Measurements from ENCODE around the gene IL17RD. TPM values are rescaled to one million over a fixed set of nuclear protein-coding genes. Genes with fewer than 3 reads are reported as not detected.
A peak's percentile ranks its signal among the peaks of the same experiment; 100 is the strongest.

Gene IL17RD
- total RNA-seq, 1 experiment from 2014 or later, result 1.2 TPM

DNA sequence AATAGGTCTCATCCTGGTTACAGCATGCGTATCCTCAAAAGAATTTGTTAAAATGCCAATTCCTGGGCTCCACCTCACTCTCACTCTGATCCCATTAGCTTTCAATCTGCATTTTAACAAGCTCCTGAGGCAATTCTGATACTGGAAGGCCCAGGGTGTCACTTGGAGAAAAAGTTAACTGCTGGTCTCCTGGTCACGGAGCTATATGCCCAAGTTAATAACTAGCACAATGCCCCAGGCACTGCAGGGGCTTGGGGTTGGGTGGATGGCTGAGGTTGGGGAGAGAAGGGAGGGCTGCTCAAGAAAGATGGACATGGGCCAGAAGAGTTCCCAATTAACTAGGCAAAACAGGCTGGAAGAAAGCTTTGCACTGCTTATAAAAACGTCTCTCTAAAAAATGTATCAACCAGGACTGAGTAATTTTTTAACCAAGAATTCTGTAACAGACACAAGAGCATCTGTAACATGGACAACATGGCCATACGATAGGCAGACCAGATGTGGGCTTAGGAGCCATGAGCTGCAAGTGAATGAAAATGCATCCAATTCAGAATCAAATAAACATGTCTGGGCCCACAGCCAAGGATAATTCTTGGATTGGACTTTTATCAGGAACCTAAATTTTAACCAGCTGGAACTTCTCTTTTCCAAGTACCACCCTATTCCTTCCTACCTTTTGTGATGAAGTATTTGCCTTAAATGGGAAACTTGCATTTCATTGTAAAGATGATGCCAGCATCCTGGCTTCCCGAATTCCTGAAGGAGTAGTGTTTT lies 4.2 kb downstream of the IL17RD start:
- in situ Hi-C loops (cut with HindIII; ENCODE audit: low pct_unique_long_range_greater_than_20kb, low sequenced_read_pairs), result no loop called here
- DNase-seq (ENCODE audit: low read depth, low spot score), result no peak

DNA sequence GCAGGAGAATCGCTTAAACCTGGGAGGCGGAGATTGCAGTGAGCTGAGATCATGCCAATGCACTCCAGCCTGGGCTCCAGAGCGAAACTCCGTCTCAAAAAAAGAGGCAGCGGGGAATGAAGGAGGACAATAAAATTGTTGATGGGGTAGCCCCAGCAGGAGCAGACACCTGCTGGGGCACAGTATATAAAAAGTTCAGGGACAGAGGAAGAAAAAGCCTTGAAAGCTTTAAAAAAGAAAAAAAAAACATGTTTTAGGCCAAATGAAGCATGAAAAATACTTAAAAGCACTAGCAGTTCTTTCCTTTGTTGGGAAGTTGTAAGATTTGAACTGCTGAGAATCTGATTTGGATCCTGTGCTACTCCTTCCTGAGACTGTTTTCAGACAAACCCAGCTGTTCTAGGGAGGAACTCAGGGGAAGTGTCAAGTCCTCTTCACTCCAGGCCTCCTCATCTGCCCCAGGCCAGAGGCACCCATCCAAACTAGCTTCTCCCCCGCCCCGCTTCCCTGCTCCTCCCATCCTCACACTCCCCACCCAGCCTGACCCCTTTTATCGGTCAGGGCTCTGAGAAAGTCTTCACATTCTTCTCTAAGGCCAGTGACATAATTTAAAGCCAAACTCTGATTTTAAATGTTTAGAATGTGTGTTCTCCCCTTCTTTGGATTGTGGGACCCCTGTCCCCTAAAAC lies 4.9 kb downstream of the IL17RD start:
- in situ Hi-C loops (cut with HindIII; ENCODE audit: low pct_unique_long_range_greater_than_20kb, low sequenced_read_pairs), result no loop called here
- no peak for DNase-seq (ENCODE audit: low read depth, low spot score)

DNA sequence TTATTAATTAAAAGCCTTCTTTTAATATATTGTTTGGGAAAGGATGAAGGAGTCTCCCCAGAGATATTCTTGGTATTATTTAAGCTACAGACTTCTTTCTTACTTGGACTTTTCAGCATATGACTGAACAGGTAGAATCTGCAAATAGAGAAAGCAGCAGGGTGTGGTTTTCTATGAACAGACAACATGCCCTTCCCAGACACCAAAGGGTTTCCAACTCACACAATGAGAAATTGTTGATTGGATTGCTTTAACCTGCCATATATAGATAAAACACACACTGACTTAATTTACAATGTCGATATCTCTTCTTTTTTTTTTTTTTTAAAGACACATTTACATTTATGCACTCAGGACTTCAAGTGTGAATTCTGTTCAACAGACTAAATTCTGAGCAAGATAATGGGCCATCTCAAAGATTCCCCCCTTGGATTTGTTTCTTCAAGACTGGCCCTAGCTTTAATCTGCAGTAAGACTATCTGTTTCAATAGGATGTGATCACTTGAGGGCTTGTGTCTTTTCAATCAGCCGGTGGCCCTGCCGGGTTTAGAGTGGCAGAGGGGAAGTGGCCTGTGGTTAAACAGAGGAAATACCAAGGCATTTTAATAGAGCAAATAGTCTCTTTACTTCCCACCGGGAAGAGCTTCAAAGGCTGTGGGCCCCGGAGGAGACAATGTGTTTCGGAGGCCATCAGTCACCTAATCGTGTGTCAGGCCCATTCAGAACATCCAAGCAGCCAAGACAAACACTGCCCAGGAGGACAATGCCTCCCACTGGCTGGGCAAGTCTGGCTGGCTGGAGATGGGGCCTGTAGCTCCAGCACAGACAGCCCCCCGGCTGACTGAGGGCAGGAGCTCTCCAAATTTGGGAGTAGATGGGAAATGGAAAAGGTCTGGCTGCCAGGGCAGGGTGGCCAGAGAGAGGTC lies 6.1 kb downstream of the IL17RD start:
- in situ Hi-C loops (cut with HindIII; ENCODE audit: low pct_unique_long_range_greater_than_20kb, low sequenced_read_pairs), result no loop called here
- peak; percentile 26 for DNase-seq (ENCODE audit: low read depth, low spot score)

DNA sequence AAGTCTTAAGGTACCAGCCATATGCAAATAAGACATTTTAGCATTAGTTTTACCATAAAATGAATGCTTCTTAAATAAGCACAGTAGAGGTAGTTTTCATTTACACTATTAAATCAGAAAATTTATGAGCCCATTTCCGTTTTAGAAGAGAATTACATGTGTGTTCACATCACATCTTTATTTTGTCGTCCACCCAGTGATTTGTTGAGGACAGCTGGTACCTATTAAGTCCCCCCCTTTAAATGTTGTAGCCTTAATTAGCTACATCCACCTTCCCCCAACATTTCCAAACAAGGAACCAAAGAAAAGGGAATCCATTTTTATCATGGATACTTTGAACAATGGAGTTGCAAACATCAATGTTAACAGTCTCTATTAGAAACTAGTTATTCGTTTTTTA lies 6.8 kb downstream of the IL17RD start:
- in situ Hi-C loops (cut with HindIII; ENCODE audit: low pct_unique_long_range_greater_than_20kb, low sequenced_read_pairs), result no loop called here
- DNase-seq (ENCODE audit: low read depth, low spot score), result no peak

DNA sequence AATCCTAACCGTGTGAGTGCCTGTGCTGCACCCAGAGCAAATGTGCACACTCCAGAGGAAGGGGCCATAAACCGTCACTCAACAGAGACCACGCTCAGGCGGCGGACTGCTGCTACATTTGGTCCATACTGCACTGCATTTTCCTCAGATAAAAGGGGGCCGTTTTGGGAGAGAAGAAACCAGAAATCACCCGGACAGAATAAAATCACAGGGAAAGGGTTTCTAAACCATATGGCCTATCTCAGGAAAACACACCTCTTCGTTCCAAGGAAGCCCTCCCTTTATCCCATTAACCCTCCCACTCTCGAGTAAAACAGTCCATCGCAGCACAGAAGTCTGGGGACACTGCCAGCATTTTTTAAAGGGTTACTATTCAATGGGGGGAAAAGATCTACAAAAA lies 7.6 kb downstream of the IL17RD start:
- no peak for DNase-seq (ENCODE audit: low read depth, low spot score)
- in situ Hi-C loops (cut with HindIII; ENCODE audit: low pct_unique_long_range_greater_than_20kb, low sequenced_read_pairs), result no loop called here

DNA sequence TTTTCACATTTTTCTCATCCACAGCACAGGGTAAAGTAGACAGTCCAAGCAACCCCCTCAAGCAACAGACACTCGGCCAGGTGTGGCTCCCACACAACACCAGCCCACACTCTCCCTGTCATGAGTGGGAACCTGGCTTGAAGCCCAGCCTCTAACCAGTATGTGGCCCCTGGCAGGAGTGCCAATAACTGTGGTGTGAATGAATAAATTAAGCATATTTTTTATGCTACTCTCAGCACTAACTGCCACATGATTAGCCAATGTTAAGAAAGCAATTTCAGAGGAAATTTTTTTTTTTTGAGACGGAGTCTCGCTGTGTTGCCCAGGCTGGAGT lies 9.9 kb downstream of the IL17RD start:
- in situ Hi-C loops (cut with HindIII; ENCODE audit: low pct_unique_long_range_greater_than_20kb, low sequenced_read_pairs), result no loop called here
- no peak for DNase-seq (ENCODE audit: low read depth, low spot score)

DNA sequence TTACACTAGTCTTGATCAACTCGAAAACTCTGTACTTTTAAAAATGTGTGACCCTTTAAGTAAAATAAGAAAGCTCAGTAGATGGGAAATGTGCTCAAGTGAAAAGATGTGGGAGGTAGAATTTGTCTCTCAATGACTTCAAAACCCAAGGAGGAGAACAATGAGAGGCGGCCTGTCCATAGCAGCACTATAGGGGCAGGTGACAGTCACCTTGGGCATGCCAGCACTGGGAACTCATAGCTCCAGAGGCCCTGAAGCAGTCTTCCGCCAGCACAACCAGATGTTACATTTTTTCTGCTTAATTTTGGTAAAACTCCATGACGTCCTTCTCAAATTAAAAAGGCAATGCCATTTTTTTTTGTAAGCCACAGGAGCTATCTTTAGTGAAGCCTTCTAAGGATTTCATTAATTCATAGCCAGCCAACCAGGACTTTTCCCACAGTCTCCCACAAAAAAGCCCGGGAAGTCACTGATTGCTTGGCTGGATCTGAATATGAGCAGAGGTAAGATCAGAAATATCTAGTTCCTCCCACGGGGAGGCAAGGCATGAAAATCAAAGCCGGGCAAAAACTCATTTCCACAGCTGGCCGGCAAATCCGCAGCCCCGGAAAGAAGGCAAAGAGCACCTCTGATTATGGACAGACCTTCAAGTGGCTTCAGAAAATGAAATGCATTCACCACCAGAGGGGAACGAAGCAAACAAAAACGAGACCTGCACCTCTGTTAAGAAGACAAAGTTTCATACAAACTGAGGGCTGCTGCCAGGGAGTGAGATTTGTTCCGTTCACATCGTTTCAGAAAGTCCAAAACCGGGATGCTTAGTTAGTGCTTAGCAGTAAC lies 10.5 kb downstream of the IL17RD start:
- no peak for DNase-seq (ENCODE audit: low read depth, low spot score)
- in situ Hi-C loops (cut with HindIII; ENCODE audit: low pct_unique_long_range_greater_than_20kb, low sequenced_read_pairs), result no loop called here

DNA sequence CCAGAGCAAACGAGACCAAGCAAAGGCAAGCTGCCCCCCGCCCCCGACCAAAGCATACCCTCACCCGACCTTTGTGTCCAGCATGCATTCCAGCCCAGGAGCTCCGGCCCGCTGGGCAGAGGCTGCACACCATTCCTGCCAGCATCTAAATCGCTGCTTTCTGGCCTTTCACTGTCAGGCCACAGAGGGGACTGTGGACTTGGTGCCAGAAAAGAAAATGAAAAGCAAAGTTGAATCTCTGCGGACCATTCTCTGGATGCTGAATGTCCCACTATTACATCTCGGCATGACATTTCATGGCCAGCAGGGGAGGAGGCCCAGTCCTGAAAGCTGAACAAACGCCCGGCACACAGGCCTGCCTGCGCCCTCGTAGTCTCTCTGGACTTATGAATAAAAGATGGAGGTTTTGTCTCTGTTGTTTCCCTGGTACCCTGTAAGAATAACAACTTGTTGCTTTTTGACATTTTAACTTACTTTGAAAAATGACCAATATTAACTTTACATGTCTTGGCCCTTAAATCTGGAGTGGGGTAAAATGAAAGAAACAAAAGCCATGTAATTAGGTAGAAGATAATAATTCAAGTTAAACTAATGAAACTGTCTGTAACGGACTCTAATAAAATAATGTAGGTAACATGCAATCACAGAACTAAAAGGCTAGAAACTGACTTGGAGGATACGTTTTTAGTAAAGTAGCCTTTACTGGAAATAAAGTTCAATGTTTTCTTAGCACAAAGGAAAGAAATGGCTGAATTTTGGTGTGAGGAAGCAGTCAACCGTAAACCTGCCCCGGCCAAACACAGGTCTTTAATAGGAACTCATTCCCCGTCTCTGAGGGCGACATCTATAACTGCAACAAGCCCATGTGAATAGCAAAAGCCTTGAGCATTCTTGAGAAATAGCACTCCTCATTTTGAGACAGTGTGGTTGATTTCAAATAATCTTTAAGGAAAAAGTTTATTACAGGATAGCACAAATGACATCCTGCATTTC lies 12.7 kb downstream of the IL17RD start:
- no peak for DNase-seq (ENCODE audit: low read depth, low spot score)
- in situ Hi-C loops (cut with HindIII; ENCODE audit: low pct_unique_long_range_greater_than_20kb, low sequenced_read_pairs), result no loop called here

DNA sequence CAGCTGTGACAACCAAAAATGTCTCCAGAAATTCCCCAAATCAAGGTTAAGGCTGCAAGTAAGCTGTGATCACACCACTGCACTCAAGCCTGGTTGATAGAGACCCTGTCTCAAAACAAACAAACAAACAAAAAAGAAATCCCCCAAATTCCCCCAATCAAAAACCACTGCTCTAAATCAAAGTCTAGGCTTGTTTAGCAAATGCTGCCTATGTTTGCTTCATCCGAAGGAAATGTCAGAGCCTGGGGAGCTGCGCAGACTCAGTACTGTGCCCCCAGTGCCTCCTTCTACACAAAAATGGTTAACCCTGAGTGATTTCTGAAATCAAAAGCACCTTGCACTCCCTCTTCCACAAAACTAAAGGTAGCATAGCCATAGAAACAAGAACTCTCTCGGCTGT lies 13.4 kb downstream of the IL17RD start:
- DNase-seq (ENCODE audit: low read depth, low spot score), result no peak
- in situ Hi-C loops (cut with HindIII; ENCODE audit: low pct_unique_long_range_greater_than_20kb, low sequenced_read_pairs), result no loop called here

DNA sequence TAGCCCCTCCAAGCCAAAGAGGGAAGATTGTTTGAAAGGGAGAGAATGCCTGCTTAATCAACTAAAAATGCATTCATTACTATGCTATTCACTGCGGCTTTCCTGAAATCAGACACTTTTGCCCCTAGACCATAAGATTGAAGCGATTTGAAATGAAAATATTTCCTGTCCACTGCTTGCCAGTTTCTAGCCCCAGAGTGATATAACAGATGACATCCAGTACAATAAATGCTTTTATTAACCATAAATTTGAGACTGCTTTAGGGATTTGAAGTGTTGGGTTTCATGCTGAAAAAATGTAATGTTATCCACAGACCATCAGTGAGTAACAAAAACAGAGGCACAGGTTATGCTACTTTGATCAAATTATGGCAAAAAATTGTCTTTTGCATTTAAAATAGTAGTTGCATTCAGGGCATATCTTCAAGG lies 14.1 kb downstream of the IL17RD start:
- in situ Hi-C loops (cut with HindIII; ENCODE audit: low pct_unique_long_range_greater_than_20kb, low sequenced_read_pairs), result no loop called here
- DNase-seq (ENCODE audit: low read depth, low spot score), result peak; percentile 36

DNA sequence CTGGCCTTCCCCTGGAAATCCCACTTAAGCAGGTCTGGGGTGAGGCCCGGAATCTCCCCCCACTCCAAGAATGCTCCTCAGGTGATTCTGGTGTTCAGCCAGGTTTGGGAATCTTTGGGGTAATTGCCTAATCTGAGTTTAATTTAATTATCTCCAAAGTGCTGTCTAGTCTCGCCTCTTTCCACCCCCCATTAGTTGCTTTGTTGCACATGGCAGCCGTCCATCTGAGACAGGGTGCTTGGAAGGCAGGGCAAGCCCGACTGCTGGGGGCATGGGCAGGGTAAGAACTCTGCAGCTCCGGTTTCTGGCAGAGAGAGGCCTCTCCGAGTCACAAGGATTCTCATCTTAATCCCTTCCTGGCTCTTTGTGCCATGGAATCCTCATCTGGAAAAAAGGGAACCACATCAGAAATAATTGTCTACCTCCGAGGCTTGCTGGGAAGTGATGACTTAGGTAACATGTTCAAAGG lies 15.0 kb downstream of the IL17RD start:
- no peak for DNase-seq (ENCODE audit: low read depth, low spot score)
- in situ Hi-C loops (cut with HindIII; ENCODE audit: low pct_unique_long_range_greater_than_20kb, low sequenced_read_pairs), result no loop called here

DNA sequence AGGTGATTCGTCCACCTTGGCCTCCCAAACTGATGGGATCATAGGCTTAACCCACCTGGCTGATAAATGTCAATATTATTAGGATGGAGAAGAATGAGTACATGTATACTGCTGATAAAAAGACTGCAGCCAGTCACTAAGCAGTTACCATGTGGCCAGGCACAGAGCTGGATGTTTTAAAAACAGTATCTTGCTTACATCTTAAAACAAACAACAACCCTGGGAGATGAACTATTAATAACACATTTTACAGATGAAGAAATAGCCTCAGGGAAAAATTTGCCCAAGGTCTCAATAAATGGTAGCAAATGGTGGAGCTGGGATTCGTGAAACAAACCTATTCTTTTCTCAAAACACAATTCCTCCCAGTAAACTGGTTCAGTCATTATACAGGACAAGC lies 18.1 kb downstream of the IL17RD start:
- in situ Hi-C loops (cut with HindIII; ENCODE audit: low pct_unique_long_range_greater_than_20kb, low sequenced_read_pairs), result no loop called here
- DNase-seq (ENCODE audit: low read depth, low spot score), result no peak

DNA sequence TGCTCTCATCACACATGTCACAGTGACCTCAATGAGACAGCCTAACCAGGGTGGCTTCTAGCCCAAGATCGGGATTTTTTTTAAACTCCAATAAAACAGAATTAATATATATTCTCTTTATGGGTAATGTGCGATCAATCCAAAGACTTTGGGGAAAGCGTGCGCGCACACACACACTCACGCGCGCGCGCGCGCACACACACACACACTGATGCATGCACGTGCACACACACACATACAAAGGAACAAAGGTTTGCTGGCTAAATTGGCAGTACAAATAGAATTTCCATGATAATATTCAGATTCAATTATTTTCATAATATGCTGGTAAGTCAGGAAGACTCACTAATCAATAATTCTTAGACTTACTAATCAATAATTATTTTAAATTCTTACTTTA lies 19.3 kb downstream of the IL17RD start:
- in situ Hi-C loops (cut with HindIII; ENCODE audit: low pct_unique_long_range_greater_than_20kb, low sequenced_read_pairs), result no loop called here

DNA sequence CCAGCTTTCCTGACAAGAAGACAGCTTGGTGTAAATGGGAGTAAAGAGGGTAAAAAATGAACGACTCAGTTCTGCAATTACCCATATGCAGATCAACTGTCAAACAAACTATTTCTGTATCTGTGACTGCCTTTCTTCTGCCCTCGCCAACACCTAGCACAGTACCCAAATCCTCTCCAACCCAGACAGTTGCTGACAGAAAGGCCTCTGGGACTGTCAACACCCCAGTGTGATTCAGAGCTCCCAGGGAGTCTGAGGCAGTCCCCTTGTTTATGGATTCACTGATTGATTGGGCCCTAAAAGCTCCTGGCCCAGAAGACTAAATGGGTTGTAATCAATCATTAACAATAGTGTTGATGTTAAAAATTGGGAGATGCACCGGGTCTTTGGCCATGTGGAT lies 20.2 kb downstream of the IL17RD start:
- no peak for DNase-seq (ENCODE audit: low read depth, low spot score)
- in situ Hi-C loops (cut with HindIII; ENCODE audit: low pct_unique_long_range_greater_than_20kb, low sequenced_read_pairs), result no loop called here

More for the DNA sequence above, 19.3 kb downstream of the IL17RD start:
- no peak for DNase-seq (ENCODE audit: low read depth, low spot score)

DNA sequence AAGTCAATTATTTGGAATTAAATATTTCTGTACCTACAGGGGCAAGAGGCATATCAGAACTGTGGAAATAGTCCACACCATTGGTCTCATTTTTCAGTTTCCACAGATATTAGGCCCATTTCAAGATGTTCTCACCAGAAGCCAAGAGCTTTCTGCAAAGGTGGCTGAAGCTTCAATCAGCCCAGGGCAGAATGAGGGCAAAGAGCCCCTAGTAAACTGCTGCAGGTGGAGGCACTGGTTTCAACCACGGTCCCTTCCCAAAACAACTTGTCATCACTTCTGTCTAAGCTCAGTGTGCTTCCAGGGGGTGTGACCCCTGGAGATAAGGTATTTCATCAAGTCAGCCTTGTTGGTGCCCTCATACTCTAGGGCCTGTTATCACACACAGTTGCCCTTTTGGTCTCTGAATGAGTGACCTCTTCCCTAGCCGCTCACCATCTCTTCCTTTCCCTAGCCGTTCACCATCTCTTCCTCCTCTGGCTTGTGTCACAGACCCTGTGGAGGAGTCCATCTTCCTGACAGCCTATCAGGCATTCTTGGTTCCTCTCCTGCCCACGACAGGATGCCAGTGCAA lies 21.2 kb downstream of the IL17RD start:
- in situ Hi-C loops (cut with HindIII; ENCODE audit: low pct_unique_long_range_greater_than_20kb, low sequenced_read_pairs), result no loop called here
- no peak for DNase-seq (ENCODE audit: low read depth, low spot score)

DNA sequence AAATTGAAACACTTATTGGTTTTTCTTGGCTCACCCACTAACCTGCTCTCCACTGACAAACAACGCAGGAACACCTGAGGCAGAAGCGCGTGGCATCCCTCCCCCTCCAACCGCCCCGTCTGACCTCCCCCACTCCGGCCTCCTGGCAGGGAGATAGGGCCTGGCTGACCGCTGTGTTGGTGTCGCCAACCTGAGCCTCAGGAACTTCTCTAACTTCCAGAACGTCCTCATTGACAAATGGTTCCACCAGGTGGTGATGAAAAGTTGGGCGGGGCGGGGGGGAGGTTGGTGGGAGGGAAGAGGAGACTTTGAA lies 22.8 kb downstream of the IL17RD start:
- in situ Hi-C loops (cut with HindIII; ENCODE audit: low pct_unique_long_range_greater_than_20kb, low sequenced_read_pairs), result no loop called here

More for the DNA sequence above, 22.8 kb downstream of the IL17RD start:
- no peak for DNase-seq (ENCODE audit: low read depth, low spot score)
